Right lobe of liver (tissue), 6 donors: ENCODE measurements around the gene TUBAL3. TPM values are rescaled to one million over a fixed set of nuclear protein-coding genes. Genes with fewer than 3 reads are reported as not detected.

Experiments used
- ATAC-seq, 4 donors: fragments of 200-7000 bp; cut with Tn5 transposase; one replicate each; pipeline ENCODE4 v1.9.1; 2020; ENCODE audit warnings: mild to moderate bottlenecking in 4 of 4, moderate library complexity in 4 of 4
- DNase-seq, 3 donors: peaks; one replicate each; pipeline ENCODE4 v3.0.0-alpha.2; 2020
- H3K27ac ChIP-seq, 3 donors: fragments of 200-600 bp; one replicate each; pipeline ENCODE4 v1.8.0; 2022
- H3K27me3 ChIP-seq, 2 donors: fragments of 200-600 bp; one replicate each; pipeline ENCODE4 v1.8.0; 2022
- H3K36me3 ChIP-seq, 4 donors: fragments of 200-600 bp; sonication (generic) in 1 of 4; one replicate each; pipeline versions ENCODE4 v1.5.1 to v1.8.0; 2017 to 2022; ENCODE audit warnings: control low read depth in 1 of 4
- H3K4me1 ChIP-seq, 4 donors: fragments of 200-600 bp; sonication (generic) in 1 of 4; one replicate each; pipeline versions ENCODE4 v1.5.1 to v1.8.0; 2017 to 2022; ENCODE audit warnings: control low read depth in 1 of 4
- H3K4me3 ChIP-seq, 3 donors: fragments of 200-600 bp; one replicate each; pipeline ENCODE4 v1.8.0; 2022
- H3K9me3 ChIP-seq, 4 donors: fragments of 200-600 bp; sonication (generic) in 1 of 4; one replicate each; pipeline versions ENCODE4 v1.5.1 to v1.8.0; 2017 to 2022; ENCODE audit warnings: control low read depth in 1 of 4
- POLR2A ChIP-seq: fragments of 450-650 bp; IDR thresholded peaks from one replicate; pipeline ENCODE4 v1.6.1; 2017; ENCODE audit warnings: antibody characterized with exemption, mild to moderate bottlenecking
- WGBS: methylation state at CpG from one replicate; pipeline ENCODE4 v1.1.6; 2018; ENCODE audit warnings: low coverage, low lambda C conversion rate; ENCODE audit not compliant: insufficient coverage; ENCODE audit errors: missing lambda C conversion rate; 5-methylcytosine and 5-hydroxymethylcytosine counted together
- intact Hi-C, 2 donors: fragments of 100-400 bp; cut with DNase I; formaldehyde crosslinking; loops; one replicate each; pipeline versions ENCODE4 v1.11.2 to v1.14.1; 2022
- total RNA-seq, 6 experiments: library from RNA; depleted of rRNA in 2 of 6; stranded (reverse); fragments of >200 nt in 2 of 6; fragmentation: NEBNext Ultra II Directional in 3 of 6; extraction: Animal tissue kit (Norgen Biotek cat#: 25700) in 3 of 6; gene quantifications; one replicate each; pipeline versions ENCODE4 v1.1.0 to v1.2.4, GENCODE V29; 2016 to 2023
- TF ChIP-seq, protein P1 (sequence below), 4 donors: fragments of 200-600 bp in 3 of 4; fragments of 450-650 bp in 1 of 4; IDR thresholded peaks; one replicate each; pipeline versions ENCODE4 v1.5.1 to v1.8.0; 2016 to 2022; ENCODE audit warnings: antibody characterized with exemption in 4 of 4, mild to moderate bottlenecking in 2 of 4
- donor health status: DM: no; HTN: yes; CAD: no.
- donor health status: DM: no; HTN: no; CAD: no.
- donor health status: DM: no; HTN: no; CAD: no.
- donor health status: DM: no; HTN: yes; CAD: no.
- donor health status: DM: no; HTN: yes; CAD: no.

The TUBAL3 gene
- total RNA-seq, 6 experiments from 2014 or later, result not detected

DNA sequence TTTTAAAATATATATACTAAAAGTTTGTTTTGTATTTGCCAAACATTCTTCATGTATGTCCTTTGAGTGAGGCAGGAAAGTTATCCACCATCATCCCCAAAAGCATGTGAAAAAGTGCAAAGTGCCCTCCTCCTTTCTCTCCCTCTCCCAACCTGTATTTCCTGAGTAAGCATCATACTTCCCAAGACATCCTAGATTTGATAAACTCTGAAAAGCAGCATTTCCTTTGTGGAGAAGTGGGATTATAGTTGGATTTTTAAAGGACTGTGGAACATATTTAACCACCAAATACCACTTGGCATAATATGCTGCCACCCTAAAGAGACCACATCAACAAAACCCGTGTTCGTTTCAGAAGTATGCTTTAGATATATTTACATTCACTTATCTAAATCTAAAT lies 44.6 kb upstream of the TUBAL3 start:
- intact Hi-C loops, result loop anchor here in 1 of 2 donors (10.0 kb wide), 1 partner anchor 176 kb away; no protein-coding TSS in a partner anchor
- WGBS, result 17% methylated on average over 2 of the region's 2 CpGs
- H3K27ac ChIP-seq, result peak overlapping the region; percentile 68 to 82 (median 82)

DNA sequence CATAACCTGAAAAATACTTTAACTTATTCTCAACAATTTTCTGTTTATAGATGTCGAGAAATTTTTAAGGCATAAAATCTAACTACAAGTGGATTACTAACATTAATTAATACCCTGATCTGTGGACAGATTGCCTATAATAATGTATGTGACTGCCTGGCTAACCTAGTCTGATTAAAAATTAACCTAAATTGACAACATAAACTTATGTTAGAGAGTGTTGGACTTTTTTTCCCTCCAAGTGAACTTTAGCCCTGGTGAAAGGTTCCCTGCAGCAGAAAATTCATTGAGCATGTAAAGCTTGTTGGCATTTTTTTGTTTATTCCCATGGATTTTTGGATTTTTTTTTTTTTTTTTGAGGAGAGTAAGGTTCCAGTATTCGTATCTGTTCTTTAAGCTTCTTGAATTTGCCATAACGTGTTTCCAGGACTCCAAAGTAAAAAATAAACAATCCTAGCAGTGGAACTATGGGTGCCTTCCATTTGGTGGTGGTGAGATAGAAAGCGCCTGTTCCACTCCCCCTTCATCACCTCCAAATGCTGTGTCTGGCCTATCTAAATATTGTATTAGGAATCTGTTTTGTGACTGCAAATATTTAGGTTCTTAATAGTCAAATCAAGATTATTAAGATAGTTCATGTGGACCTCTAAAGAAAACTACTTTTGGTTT lies 43.8 kb upstream of the TUBAL3 start:
- peak overlapping the region; percentile 57 to 64 (median 61) for H3K4me3 ChIP-seq
- peaks cover 0 to 21% (median 15%) of the 10 kb centered on the region in 4 donors for H3K36me3 ChIP-seq
- no peaks in the 10 kb centered on the region for H3K27me3 ChIP-seq
- intact Hi-C loops, result loop anchor here in 1 of 2 donors (10.0 kb wide), 1 partner anchor 176 kb away; no protein-coding TSS in a partner anchor
- peak overlapping the region; percentile 68 to 82 (median 82) for H3K27ac ChIP-seq
- DNase-seq, result no peak
- H3K9me3 ChIP-seq, result no peaks in the 10 kb centered on the region
- 27% methylated on average over 4 of the region's 4 CpGs for WGBS
- peaks cover 0 to 15% (median 5%) of the 10 kb centered on the region in 4 donors for H3K4me1 ChIP-seq
- TF ChIP-seq, protein P1, sequence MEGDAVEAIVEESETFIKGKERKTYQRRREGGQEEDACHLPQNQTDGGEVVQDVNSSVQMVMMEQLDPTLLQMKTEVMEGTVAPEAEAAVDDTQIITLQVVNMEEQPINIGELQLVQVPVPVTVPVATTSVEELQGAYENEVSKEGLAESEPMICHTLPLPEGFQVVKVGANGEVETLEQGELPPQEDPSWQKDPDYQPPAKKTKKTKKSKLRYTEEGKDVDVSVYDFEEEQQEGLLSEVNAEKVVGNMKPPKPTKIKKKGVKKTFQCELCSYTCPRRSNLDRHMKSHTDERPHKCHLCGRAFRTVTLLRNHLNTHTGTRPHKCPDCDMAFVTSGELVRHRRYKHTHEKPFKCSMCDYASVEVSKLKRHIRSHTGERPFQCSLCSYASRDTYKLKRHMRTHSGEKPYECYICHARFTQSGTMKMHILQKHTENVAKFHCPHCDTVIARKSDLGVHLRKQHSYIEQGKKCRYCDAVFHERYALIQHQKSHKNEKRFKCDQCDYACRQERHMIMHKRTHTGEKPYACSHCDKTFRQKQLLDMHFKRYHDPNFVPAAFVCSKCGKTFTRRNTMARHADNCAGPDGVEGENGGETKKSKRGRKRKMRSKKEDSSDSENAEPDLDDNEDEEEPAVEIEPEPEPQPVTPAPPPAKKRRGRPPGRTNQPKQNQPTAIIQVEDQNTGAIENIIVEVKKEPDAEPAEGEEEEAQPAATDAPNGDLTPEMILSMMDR (IDR thresholded peaks at IDR 0.05), result no peak
- TF ChIP-seq POLR2A, result no peak
- peak; percentile 46 to 60 (median 57) for ATAC-seq

More for the DNA sequence above, 44.6 kb upstream of the TUBAL3 start:
- ATAC-seq, result peak in 1 of 4 donors; percentile 6
- no peaks in the 10 kb centered on the region for H3K9me3 ChIP-seq
- DNase-seq, result no peak
- peak overlapping the region; percentile 57 to 64 (median 61) for H3K4me3 ChIP-seq
- H3K27me3 ChIP-seq, result no peaks in the 10 kb centered on the region
- TF ChIP-seq POLR2A, result no peak
- TF ChIP-seq, protein P1 (IDR thresholded peaks at IDR 0.05), result no peak
- H3K36me3 ChIP-seq, result peaks cover 0 to 29% (median 19%) of the 10 kb centered on the region in 4 donors
- H3K4me1 ChIP-seq, result peaks cover 0 to 15% (median 5%) of the 10 kb centered on the region in 4 donors

DNA sequence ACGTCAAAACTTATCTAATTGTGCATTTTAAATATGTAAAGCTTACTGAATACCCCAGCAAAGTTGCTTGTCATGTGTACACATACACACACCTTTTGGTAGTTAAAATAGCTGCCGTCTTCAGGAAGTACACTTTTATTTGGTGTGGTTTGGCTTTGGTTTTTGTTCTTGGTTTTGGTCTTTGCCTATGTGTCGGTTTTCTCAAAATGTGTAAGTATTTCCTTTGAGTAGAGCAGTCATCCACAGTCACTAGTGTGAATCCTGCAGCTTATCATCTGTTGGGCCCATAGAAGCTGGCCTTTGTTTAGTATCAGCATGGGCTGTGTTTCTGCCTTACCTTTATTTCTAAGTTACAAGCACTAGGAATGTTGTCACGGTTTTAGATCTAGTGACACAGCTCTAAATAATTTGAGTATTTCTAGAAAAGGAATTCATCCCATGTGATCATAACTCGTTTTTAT lies 43.0 kb upstream of the TUBAL3 start:
- 6% methylated on average over 5 of the region's 5 CpGs for WGBS
- DNase-seq (no peak), ATAC-seq (peak; percentile 40 to 56 (median 51))
- H3K27ac ChIP-seq, result peak overlapping the region; percentile 68 to 82 (median 82)
- no peaks in the 10 kb centered on the region for H3K27me3 ChIP-seq
- TF ChIP-seq POLR2A, result no peak
- TF ChIP-seq, protein P1 (IDR thresholded peaks at IDR 0.05), result no peak
- H3K9me3 ChIP-seq, result no peaks in the 10 kb centered on the region
- H3K36me3 ChIP-seq, result peaks cover 0 to 13% (median 8%) of the 10 kb centered on the region in 4 donors
- intact Hi-C loops, result loop anchor here in 1 of 2 donors (10.0 kb wide), 1 partner anchor 177 kb away; no protein-coding TSS in a partner anchor
- peak overlapping the region; percentile 57 to 64 (median 61) for H3K4me3 ChIP-seq
- H3K4me1 ChIP-seq, result peaks cover 0 to 15% (median 5%) of the 10 kb centered on the region in 4 donors

DNA sequence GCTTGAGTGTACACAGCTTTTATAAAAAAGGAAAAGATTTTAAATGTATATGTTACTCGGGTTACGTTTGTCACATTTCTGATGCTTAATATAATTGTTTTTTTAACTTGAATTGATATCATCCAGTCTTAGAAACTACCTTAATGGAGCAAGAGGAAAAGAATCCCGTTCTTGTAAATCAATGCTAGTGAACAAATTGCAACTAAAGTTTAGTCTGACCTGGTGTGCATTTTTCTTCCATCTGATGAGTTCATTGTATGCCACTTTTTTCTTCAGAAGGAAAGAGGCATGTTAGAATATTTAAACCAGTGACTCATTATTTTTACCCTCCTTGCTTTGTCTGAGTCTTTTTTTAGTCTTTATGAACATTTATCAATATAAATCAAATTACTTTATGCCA lies 42.4 kb upstream of the TUBAL3 start:
- ATAC-seq (peak in 2 of 4 donors; percentile 4 to 8), DNase-seq (no peak)
- peaks cover 0 to 7% (median 2%) of the 10 kb centered on the region in 4 donors for H3K36me3 ChIP-seq
- H3K9me3 ChIP-seq, result no peaks in the 10 kb centered on the region
- 12% methylated on average over 3 of the region's 3 CpGs for WGBS
- intact Hi-C loops, result loop anchor here in 1 of 2 donors (10.0 kb wide), 1 partner anchor 178 kb away; no protein-coding TSS in a partner anchor
- H3K4me3 ChIP-seq, result peak overlapping the region; percentile 57 to 64 (median 61)
- H3K4me1 ChIP-seq, result peaks cover 0 to 15% (median 5%) of the 10 kb centered on the region in 4 donors
- TF ChIP-seq, protein P1 (IDR thresholded peaks at IDR 0.05), result no peak
- no peak for TF ChIP-seq POLR2A
- no peaks in the 10 kb centered on the region for H3K27me3 ChIP-seq
- H3K27ac ChIP-seq, result peak overlapping the region; percentile 68 to 82 (median 82)
